Frontal cortex (tissue), 4 donors: ENCODE results near the gene ELFN1. TPM values are rescaled to one million over a fixed set of nuclear protein-coding genes. Genes with fewer than 3 reads are reported as not detected.

Experiments used
- DNase-seq, 2 donors: peaks; one replicate each; pipeline ENCODE4 v3.0.0; 2012; ENCODE audit warnings: low spot score in 2 of 2
- FAIRE-seq: peaks from 2 replicates; lab custom pipeline; 2012; peaks lifted over from hg19 to GRCh38; lab: Jason Lieb, UNC
- total RNA-seq: library from RNA; depleted of rRNA; stranded (reverse); fragments of >200 nt; gene quantifications from one replicate; pipeline ENCODE4 v1.2.3, GENCODE V29; 2014
- donor health status: control.
- donor health status: control.
- donor health status: control.

The ELFN1 gene
- total RNA-seq, 1 donor from 2014 or later: 5.7 TPM

DNA sequence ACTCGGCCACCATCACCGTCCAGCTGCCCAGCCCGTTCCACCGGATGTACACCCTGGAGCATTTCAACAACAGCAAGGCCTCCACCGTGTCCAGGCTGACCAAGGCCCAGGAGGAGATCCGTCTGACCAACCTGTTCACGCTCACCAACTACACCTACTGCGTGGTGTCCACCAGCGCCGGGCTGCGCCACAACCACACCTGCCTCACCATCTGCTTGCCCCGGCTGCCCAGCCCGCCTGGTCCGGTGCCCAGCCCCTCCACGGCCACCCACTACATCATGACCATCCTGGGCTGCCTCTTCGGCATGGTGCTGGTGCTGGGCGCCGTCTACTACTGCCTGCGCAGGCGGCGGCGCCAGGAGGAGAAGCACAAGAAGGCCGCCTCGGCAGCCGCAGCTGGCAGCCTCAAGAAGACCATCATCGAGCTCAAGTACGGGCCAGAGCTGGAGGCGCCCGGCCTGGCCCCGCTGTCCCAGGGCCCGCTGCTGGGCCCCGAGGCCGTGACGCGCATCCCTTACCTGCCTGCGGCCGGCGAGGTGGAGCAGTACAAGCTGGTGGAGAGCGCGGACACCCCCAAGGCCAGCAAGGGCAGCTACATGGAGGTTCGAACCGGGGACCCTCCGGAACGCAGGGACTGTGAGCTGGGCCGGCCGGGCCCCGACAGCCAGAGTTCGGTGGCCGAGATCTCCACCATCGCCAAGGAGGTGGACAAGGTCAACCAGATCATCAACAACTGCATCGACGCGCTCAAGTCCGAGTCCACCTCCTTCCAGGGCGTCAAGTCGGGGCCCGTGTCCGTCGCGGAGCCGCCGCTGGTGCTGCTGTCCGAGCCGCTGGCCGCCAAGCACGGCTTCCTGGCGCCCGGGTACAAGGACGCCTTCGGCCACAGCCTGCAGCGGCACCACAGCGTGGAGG lies 75.8 kb downstream of the ELFN1 start:
- DNase-seq: no peak
- FAIRE-seq: no peak

DNA sequence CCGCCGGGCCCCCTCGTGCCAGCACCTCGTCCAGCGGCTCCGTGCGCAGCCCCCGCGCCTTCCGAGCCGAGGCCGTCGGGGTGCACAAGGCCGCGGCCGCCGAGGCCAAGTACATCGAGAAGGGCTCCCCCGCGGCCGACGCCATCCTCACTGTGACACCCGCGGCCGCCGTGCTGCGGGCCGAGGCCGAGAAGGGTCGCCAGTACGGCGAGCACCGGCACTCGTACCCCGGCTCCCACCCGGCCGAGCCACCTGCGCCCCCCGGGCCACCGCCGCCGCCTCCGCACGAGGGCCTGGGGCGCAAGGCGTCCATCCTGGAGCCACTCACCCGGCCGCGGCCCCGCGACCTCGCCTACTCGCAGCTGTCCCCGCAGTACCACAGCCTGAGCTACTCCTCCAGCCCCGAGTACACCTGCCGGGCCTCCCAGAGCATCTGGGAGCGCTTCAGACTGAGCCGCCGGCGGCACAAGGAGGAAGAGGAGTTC lies 76.5 kb downstream of the ELFN1 start:
- DNase-seq (no peak), FAIRE-seq (no peak)

DNA sequence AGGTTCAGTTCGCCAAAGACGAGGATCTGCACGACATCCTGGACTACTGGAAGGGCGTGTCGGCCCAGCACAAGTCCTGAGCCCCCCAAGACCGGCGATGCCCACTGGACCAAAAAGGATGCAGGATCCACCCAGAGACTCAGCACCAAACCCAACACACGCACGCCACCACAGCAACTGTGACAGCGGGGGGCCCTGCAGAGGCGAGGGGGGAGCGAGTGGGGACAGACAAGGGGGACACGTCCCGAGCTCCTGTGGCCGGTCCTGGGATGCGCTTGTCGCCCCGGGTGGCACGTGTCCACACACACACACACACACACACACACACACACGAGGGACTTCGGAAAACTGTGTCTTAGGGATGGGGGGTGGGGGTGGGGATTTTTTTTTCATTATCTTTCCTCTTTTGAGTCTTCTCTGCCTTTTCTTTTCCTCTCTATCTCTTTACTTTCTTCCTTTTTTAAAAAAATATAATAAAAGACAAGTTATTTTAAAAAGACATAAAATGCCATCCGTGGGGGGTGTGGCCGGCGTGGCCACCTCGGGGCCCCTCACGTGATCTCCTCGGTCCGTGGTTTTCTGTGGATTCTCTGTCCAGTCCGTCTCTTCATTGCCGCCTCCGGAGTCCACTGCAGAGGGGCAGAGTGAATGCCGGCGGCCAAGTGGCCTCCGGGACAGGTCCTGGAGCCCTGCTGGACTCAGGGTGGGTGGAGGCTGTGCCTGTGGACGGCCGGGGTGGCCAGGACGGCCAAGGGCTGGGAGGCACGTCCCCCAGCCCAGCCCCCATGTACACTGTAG lies 77.1 kb downstream of the ELFN1 start:
- FAIRE-seq (no peak), DNase-seq (no peak)

DNA sequence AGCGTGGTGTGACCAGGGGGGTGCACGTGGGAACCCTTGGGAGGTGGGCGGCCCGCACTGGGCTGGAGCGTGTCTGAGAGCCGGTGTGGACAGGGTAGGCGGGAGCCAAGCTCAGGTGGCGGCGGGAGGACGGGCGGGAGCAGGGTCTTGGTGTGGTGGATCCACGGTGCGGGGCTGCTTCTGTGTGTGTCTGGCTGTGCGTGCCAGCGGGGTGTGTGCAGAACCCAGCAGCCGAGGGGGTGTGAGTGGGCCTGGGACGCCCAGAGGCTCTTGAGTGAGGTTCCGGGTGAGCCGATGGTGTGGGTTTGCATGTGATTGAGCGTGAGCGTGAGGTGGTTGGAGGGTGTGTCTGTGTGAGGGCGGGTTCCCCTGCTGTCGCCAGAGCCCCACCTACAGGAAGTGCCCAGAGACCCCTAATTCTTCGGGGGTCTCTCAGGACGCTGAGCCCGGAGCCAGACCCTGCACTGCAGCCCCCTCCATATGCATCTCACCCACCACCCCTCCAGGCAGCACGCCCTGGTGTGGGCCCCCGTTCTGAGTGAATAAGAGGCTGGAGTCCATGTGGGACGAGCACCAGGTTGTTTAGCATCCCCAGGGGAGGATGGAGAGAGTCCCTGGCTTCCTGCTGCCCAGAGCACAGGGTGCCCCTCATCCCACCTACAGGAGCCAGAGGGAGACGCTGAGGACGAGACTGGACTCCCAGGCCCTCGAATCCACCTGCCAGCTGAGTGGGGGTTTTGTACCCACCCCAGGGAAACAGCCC lies 78.2 kb downstream of the ELFN1 start:
- FAIRE-seq (no peak), DNase-seq (no peak)

DNA sequence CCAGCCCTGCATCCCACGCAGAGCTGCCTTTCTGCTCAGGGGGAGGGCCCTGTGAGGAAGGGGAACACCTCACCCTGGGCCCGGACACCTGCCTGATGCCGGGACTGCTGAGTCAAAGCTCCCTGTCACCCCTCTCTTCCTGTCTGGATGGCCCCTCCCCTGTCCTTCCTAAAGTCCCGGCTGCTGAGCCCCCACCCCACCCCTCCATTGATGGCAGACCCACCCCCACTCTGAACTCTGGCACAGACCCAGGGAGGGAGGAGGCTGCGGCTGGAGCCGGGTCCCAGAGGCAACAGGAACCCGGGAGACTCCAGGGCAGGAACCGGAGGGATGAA lies 78.7 kb downstream of the ELFN1 start:
- FAIRE-seq (no peak), DNase-seq (no peak)

DNA sequence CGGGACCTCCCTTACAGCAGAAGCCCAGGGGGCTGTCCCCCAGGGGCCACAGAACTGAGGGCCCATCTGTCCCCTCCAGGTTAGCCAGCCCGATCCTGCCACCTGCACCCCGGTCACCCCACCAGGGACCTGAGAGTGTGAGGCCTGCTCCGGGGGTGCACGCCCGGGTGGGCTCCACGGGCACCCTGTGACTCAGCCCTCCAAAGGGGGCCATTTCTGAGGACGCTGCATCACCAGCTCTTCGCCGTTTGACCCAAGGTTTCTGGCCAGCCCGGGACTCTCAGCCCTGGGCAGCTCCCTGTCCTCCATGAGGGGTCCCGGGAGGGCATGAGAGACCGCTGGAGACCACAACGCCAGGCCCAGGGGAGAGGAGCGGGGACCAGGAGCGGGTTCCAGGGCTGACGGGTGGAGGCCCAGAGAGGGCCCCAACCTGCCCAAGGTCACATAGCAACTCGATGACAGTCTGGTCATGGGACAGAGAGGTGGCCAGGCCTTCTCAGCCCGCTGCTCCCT lies 79.3 kb downstream of the ELFN1 start:
- no peak for FAIRE-seq

DNA sequence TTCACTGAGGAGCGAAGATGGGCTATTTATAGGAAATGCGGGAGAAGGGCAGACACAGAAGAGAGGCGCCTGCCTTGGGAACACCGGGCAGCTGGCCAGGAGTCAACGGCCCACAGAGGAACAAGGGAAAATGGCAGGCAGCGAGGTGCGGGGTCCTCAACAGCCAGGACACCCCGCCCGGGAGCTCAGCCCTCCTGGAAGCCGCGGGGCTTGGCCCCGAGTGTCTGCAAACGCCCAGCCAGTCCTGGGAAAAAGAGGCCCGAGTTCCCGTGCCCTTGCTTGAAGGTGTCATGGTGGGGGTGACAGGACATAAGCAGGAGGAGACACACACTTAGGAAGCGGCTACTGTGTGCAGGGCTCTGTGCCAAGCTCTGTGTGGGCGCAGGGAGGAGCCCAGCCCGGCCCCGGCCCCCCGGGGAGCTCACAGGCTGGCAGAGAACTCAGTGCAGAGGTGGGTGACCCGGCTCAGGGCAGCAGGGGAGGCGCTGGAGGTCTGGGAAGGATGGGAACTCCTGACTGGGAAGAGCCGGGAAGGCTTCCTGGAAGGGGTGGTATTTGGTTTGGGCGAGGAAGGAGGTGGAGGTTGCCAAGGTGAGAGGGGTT lies 79.9 kb downstream of the ELFN1 start:
- FAIRE-seq (no peak), DNase-seq (no peak)

More for the DNA sequence above, 79.3 kb downstream of the ELFN1 start:
- DNase-seq: no peak

DNA sequence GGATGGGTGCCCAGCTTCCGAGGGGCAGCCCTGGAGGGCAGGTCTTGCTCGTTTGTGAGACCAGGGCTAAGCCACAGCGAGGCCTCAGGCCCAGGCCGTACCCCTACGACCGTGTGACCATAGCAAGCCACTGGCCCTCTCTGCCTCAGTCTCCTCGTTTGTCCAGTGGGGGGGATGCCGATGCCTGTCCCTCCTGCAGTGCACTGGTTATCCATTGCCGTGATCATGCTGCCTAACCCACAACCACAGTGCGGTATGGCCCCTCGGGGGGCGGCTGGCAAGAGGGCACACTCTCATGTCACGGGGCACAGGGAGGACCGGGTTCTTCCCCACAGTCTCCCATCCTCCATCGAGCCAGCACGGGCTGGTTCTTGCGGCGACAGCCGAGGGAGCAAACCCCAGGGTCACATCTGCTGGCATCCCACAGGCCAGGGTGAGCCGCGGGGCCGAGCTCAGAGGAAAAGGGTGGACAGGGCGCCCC lies 80.5 kb downstream of the ELFN1 start:
- FAIRE-seq (no peak), DNase-seq (no peak)

DNA sequence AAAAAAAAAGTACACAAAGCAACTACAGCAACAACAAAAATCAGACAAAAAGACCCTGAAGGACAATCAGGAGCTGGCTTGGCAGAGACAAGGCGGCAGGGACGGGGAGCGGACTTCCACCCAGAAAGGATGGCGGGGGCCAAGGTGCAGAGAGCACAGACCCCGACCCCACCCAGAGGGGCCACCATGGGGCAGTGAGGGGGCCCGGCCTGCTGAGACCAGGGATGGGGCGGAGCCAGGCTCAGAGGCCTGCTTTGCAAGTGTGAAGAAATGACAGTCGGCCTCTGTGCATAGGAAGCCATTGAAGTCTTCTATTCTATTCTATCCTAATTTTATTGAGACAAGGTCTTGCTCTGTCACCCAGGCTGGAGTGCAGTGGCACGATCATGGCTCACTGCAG lies 82.0 kb downstream of the ELFN1 start:
- no peak for FAIRE-seq
- no peak for DNase-seq

DNA sequence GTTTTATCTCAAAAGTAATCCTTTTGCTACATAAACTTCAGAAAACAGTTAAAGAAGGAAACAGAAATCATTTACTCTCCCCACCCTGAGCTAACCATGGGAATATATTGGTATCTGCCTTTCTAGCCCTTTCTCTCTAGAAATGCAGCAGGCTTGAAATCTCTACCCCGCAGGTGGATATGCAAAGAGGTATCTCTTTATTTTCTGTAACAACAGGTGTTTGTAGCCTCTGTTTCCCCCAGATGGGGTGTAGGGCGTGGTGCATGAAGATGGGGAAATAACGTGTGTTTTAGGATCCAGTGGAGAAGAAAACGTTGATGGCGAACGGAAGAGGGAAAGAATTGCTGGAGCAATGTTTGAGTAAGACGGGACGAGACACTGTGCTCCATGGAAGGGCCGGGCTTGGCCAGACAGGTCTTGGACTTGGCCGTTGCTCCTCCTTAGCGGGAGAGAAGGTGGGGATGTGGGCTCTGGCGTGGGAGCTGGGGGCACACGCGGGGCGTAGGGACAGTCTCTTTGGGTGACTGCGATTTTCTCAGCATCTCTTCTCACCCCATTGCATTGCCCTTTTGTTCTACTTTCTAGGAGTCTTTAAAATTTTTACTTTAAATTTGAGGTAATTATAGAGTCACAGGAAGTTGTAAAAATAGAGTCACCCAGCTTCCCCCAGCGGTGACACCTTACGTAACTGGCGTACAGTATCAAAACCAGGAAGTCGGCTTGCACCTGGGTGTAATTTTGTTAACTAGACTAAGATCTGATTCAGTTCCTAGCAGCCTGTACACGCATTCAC lies 82.9 kb downstream of the ELFN1 start:
- no peak for FAIRE-seq
- no peak for DNase-seq

DNA sequence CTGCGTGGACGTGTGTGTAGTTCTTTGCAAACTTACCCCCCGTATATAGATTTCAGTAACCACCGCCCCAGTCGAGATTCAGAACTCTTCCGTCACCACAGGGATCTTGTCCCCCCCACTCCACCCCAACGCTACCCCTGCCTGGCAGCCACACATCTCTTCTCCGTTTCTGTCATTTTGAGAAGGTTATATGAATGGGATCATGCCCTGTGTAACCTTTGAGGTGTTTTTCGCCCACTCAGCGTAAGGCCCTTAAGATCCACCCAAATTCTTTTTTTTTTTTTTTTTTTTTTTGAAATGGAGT lies 83.4 kb downstream of the ELFN1 start:
- DNase-seq: no peak
- FAIRE-seq: no peak

DNA sequence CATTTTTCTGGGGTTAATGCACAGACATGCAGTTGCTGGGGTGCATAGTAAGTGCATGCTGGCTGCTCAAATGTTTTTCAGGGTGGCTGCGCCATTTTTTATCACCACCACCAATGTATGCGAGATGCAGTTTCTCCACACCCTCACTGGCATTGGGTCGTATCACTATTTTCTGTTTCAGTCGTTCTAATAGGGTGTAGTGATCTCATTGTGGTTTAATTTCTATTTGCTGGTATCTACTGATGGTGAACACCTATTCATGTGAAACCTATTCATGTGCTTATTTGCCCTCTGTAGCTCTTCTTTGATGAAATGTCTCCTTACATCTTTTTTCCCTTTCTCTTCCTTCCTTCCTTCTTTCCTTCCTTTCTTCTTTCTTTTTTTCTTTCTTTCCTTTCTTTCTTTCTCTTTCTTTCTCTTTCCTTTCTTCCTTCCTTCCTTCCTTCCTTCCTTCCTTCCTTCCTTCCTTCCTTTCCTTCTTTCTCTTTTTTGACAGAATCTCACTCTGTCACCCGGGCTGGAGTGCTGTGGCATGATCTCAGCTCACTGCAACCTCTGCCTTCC lies 84.3 kb downstream of the ELFN1 start:
- no peak for DNase-seq
- FAIRE-seq: no peak

DNA sequence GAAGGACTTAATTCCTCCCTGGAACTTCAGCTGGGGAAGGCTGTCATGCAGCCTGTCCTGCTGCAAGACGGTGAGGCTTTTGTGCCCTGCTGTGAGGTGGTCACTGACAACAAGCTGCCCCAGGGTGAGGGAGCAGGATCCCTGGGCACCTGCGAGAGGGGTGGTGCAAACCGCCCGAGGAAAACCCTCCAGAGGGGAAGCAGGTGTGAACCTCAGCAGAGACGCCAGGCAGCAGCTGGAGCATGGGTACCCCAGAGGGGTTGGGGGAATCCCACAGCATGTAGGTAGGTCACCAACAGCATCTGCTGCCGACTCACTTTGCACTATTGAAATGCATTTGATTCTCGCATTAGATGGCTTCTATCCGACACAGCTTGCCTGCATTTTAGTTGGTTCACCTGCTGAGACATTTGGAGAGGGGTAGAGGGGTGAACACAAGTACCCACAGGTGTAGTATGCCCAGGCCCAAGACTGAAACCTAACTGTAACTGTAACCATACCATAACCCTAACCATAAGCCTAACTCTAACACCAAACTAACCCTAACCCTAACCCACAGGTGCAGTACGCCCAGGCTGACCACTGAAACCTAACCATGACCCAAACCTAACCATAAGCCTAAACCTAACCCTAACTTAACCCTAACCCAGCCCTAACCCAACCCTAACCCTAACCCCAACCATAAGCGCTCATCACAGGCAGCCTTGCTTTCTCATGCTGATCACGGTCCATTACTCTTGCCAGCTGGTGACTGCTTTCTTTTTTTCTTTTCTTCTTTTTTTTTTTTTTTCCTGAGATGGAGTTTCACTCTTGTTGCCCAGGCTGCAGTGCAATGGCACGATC lies 85.9 kb downstream of the ELFN1 start:
- FAIRE-seq (no peak), DNase-seq (no peak)

DNA sequence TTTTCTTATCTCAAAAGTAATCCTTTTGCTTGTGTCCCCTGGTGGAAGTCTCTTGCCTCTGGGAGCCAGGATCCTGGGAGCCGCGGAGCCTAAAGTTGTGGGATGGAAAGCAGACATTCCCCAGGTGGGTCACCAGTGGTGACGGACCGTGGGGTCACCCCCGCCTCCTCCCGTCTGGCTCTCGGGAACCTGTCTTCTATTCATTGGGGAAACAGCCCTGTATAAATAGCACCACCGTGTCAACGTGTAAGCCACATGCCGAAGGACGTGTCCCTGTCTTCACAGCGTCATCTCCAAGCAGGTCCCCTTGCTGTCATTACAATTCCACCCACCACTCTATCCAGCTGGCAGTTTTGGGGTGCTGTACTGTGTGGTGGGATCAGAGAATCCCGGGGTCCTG lies 87.5 kb downstream of the ELFN1 start:
- FAIRE-seq: no peak
- no peak for DNase-seq

DNA sequence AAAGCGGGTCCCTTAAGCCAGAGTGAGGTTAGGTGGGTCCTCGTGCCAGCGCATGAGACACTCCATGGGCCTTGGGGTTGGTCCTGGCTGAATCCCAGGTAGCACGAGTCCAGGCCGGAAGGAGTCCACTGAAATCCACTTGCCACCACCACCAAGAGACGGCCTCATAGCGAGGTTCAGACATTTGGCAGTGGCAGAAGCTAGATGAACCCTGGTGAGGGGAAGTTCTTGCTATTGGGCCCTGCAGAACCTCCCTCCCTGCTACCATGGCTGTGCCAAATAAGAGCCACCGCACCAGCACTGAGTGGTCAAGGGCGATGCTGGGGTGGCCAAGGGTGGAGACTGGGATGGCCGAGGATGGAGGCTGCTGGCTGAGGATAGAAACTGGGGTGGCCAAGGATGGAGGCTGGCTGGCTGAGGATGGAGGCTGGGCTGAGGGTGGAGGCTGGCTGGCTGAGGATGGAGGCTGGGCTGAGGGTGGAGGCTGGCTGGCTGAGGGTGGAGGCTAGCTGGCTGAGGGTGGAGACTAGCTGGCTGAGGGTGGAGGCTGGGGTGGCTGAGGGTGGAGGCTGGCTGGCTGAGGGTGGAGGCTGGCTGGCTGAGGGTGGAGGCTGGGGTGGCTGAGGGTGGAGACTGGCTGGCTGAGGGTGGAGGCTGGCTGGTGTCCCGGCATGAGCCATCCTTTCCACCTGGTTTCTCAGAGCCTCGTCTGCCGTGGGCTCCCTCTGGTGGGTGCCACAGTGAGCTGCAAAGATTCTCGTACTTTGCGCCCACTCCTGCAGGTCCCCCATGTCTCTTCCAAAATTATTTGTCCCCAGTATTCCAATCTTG lies 88.2 kb downstream of the ELFN1 start:
- DNase-seq (no peak), FAIRE-seq (no peak)

DNA sequence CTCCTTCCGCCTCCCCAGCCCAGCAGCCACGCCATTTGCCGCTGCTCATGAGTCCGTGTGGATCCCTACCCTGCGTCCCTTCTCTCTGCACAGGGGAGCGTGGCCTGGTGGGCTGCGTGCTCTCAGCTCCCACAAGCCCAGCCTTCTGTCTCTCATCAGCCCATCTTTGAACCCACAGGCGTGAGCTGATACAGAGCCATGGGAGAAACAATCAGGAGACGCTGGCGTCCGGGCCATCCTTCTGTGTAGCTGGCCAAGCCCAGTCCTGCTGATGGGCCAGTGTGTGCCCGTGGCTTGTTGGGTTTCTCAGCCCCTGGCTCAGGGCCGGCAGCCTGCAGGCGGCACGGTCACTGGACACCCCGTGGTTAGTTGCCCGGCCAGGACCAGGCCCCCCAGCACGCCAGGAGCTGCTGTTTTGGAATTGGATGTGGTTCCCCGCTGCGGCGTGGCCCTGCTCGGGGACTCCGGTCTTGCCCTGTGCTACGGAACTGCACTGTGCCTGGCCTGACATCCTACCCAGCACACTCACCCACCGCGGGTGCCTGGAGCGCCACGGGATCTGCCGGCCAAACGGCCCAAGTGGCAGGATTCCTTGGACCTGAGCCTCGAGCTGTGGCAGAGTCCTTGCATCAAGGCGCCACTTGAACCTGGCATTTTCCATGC lies 88.9 kb downstream of the ELFN1 start:
- DNase-seq: no peak
- FAIRE-seq: no peak
